Testis (tissue), 2 donors: ENCODE data around the gene ZSCAN4.

Experiments used
- CTCF ChIP-seq, 3 experiments: fragments of 450-650 bp in 2 of 3; fragments of 200-600 bp in 1 of 3; sonication (generic) in 1 of 3; IDR thresholded peaks; one replicate each; pipeline ENCODE4 v1.5.1; 2016 to 2019; ENCODE audit warnings: antibody characterized with exemption in 3 of 3, mild to moderate bottlenecking in 2 of 3, moderate library complexity in 1 of 3
- POLR2A ChIP-seq: fragments of 450-650 bp; IDR thresholded peaks from one replicate; pipeline ENCODE4 v1.6.1; 2017; ENCODE audit warnings: antibody characterized with exemption, mild to moderate bottlenecking, moderate library complexity

DNA sequence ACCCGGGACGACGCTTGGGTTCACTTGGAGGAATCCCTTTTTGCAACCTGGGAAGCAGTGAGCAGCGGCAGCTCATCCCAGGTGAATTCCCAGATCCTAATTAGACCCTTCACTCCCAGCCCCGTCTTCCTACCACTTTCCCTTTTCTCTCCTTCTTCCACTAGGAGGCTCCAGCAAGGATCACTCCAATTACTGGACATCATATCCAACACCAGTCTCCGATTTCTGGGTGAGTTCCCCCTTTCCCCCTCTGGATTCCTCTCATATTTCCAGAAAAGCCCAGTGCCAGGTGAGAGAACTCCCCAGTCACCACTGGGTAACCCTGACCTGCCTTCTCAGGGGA lies 17.1 kb upstream of the ZSCAN4 start:
- TF ChIP-seq POLR2A (no peak), CTCF (IDR thresholded peaks at IDR 0.05) (no peak)
